Activated T-cell treated with anti-CD3 and anti-CD28 coated beads, Interleukin-2, amount 50 U/mL, for 72 hours (primary cell): ENCODE measurements around the gene RASA2. TPM values are rescaled to one million over a fixed set of nuclear protein-coding genes. Genes with fewer than 3 reads are reported as not detected.

Experiments used
- ATAC-seq, 2 donors: fragments of 150-1000 bp; cut with Tn5 transposase; replicated peaks in 1 of 2; 2 replicates each; pipeline ENCODE4 v1.10.0; 2021; ENCODE audit warnings: moderate library complexity in 2 of 2, mild to moderate bottlenecking in 1 of 2
- DNase-seq, 2 donors: peaks; one replicate each; pipeline ENCODE4 v3.0.0; 2021 to 2022; ENCODE audit warnings: mixed read lengths in 1 of 2
- H3K27ac Mint-ChIP-seq: one replicate; pipeline ENCODE4 v1.8.0; 2022; ENCODE audit warnings: mild to moderate bottlenecking, moderate library complexity, mixed read lengths
- H3K27me3 Mint-ChIP-seq: one replicate; pipeline ENCODE4 v1.8.0; 2022; ENCODE audit warnings: low read depth, mixed read lengths
- H3K36me3 Mint-ChIP-seq, 2 donors: one replicate each; pipeline ENCODE4 v1.8.0; 2022; ENCODE audit warnings: mixed read lengths in 2 of 2, mild to moderate bottlenecking in 1 of 2; ENCODE audit not compliant: insufficient read depth in 2 of 2
- H3K4me1 Mint-ChIP-seq: one replicate; pipeline ENCODE4 v1.8.0; 2022; ENCODE audit warnings: low read depth, mixed read lengths
- H3K4me3 Mint-ChIP-seq, 2 donors: one replicate each; pipeline ENCODE4 v1.8.0; 2022; ENCODE audit warnings: mild to moderate bottlenecking in 2 of 2, mixed read lengths in 2 of 2, moderate library complexity in 2 of 2
- H3K9me3 Mint-ChIP-seq, 2 donors: one replicate each; pipeline ENCODE4 v1.8.0; 2022; ENCODE audit warnings: mixed read lengths in 2 of 2
- total RNA-seq, 2 donors: library from RNA; stranded (reverse); gene quantifications; one replicate each; pipeline ENCODE4 v1.2.3, GENCODE V29; 2022

The RASA2 gene
- total RNA-seq, 2 donors from 2014 or later: 34.4 to 37.3 TPM

DNA sequence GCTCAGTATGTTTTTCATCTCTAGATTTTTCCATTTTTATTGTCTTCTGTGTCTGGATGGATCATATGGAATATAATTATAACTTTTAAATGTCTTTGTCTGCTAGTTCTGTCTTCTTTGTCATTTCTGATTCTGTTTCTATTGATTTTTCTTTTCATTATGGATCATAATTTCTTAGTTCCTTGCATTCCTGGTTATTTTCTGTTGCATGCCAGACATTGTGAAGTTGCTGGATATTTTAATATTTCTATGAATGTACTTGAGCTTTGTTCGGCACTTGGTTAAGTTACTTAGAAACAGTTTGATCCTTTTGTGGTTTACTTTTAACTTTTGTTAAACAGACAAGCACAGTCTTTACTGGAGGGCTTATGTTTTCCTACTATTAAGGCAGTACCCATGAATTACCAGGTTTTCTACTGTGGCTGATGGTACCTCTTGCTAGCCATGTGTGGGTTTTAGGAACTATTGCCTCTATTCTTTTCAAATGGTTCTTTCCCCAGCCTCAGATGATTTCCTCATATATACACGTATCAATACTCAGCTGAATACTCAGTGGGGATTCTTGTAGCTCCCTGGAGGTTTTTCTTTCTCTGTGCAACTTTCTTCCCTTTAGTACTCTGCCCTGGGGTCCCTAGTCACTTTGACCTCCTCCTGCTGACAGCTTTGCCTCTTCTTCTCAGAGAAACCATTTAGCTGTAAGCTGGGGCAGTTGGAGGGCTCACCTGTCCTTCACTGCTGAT, 64.3 kb downstream of the RASA2 start:
- peak overlapping the region; percentile 94 for H3K27ac Mint-ChIP-seq
- ATAC-seq (no peak), DNase-seq (no peak)
- peak overlapping the region; percentile 41 to 73 for H3K4me3 Mint-ChIP-seq
- H3K9me3 Mint-ChIP-seq: peaks cover 4 to 11% of the 10 kb centered on the region in 2 donors
- H3K27me3 Mint-ChIP-seq: no peaks in the 10 kb centered on the region
- H3K4me1 Mint-ChIP-seq: peaks cover 74% of the 10 kb centered on the region
- H3K36me3 Mint-ChIP-seq: peaks cover 23 to 41% of the 10 kb centered on the region in 2 donors

DNA sequence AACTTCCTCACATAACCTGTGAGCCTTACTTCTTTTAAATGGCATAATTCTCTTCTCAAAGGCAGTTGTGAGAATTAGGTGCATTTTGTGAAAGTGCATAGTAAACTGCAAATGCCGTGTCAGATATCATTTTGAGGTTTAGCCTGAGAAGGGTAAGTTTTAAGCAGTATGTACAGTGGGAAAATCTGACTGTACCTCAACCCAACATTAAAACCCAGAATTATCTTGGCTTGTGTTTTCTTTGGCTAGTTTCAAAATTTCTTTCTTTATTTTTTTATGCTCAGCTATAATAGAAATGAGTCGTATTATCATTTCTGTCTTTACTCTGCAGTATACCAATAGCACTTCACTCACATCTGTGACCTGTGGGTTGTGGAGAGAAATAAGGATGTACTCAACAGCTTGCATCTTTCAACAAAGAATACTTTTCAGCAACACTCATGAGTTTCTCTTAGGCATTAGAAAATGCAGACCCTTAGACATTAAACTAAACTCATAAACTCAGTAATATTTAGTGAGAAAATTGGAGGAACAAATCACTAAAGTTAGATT, 65.7 kb downstream of the RASA2 start:
- Mint-ChIP-seq H3K4me3 (peak overlapping the region; percentile 58 to 75), H3K9me3 (peaks cover 4 to 8% of the 10 kb centered on the region in 2 donors), H3K4me1 (peaks cover 64% of the 10 kb centered on the region), H3K27ac (peak overlapping the region; percentile 90), H3K27me3 (no peaks in the 10 kb centered on the region), H3K36me3 (peaks cover 21 to 34% of the 10 kb centered on the region in 2 donors)
- ATAC-seq (peak; percentile 66 to 69), DNase-seq (peak in 1 of 2 donors; percentile 29)

GRCh38 chr3:141553055-141553454, 66.2 kb downstream of the RASA2 start:
- ATAC-seq (peak; percentile 67 to 71), DNase-seq (peak; percentile 37 to 43)
- H3K27me3 Mint-ChIP-seq: no peaks in the 10 kb centered on the region
- peak overlapping the region; percentile 90 for H3K27ac Mint-ChIP-seq
- peak overlapping the region; percentile 58 to 75 for H3K4me3 Mint-ChIP-seq
- peaks cover 1 to 3% of the 10 kb centered on the region in 2 donors for H3K9me3 Mint-ChIP-seq
- peaks cover 15 to 28% of the 10 kb centered on the region in 2 donors for H3K36me3 Mint-ChIP-seq
- H3K4me1 Mint-ChIP-seq: peaks cover 59% of the 10 kb centered on the region

- H3K27ac Mint-ChIP-seq: no peak overlapping the region
- peaks cover 49% of the 10 kb centered on the region for H3K4me1 Mint-ChIP-seq
- no peaks in the 10 kb centered on the region for H3K27me3 Mint-ChIP-seq
- peak; percentile 78 to 80 for ATAC-seq
- H3K4me3 Mint-ChIP-seq: peak overlapping the region in 1 of 2 donors; percentile 30
- no peaks in the 10 kb centered on the region for H3K9me3 Mint-ChIP-seq
- peaks cover 9 to 10% of the 10 kb centered on the region in 2 donors for H3K36me3 Mint-ChIP-seq
- peak; percentile 42 to 58 for DNase-seq
Observed at GRCh38 chr3:141556034-141556433, 69.2 kb downstream of the RASA2 start.

DNA sequence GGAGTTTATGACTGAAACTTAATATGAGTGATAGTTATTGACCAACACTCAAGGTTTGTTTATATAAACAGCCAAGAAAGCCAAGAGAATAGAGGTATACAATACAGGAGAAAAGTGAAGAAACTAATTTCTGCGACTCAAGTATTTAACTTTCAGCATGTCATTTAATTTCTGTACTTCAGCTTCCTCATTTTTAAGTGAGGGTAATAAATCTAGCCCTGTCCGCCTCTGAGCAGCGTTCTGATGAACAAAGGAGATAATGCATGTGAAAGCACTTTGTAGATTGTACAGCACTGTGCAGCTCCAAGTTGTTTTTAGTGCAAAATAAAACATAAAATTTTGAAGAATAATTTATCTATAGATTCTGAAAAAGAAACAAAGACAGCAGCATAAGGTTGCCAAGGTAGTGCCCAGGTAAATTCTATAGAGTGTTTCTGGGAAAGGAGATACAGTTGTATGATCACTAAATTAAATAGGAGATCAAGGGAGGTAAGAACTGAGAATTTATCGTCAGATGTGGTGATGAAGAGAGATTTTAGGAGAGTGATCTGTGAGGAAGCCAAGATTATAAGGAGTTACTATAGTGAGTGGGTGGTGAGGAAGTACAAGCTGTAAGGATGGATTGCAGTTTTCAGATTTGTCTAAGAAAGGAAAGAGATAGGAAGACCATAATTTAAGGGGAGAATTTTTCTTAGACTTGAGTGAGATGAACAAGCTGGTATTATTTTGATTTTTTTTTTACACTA, 71.3 kb downstream of the RASA2 start:
- no peak for DNase-seq
- Mint-ChIP-seq H3K27me3 (no peaks in the 10 kb centered on the region), H3K4me1 (peaks cover 32% of the 10 kb centered on the region), H3K9me3 (no peaks in the 10 kb centered on the region), H3K4me3 (no peak overlapping the region), H3K36me3 (peaks cover 7 to 10% of the 10 kb centered on the region in 2 donors), H3K27ac (no peak overlapping the region)
- ATAC-seq: no peak

- H3K9me3 Mint-ChIP-seq: no peaks in the 10 kb centered on the region
- peaks cover 16 to 17% of the 10 kb centered on the region in 2 donors for H3K36me3 Mint-ChIP-seq
- ATAC-seq (peak; percentile 39 to 51), DNase-seq (peak; percentile 50 to 66)
- H3K4me1 Mint-ChIP-seq: peaks cover 24% of the 10 kb centered on the region
- H3K27ac Mint-ChIP-seq: peak overlapping the region; percentile 90
- H3K4me3 Mint-ChIP-seq: no peak overlapping the region
- no peaks in the 10 kb centered on the region for H3K27me3 Mint-ChIP-seq
Observed at GRCh38 chr3:141561426-141562034, 74.7 kb downstream of the RASA2 start.

DNA sequence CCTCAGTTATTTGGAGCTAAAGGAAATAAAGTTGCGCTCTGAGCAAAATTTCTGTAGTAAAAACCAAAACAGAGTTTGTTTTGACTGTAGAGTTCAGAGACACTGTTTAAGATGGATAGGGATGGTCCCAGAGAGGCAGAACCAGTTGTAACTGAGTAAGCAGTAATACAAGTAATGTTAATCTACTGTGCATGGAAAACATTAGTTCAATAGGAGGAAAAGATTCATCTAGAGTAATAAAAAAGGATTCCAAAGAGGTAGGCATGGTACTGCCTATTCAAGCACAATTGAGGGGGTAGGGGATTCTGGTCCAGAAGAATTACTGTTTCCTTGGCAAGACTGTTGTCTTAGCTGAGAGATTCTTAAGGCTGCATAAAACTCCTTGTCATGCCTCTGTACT, 77.4 kb downstream of the RASA2 start:
- H3K36me3 Mint-ChIP-seq: peaks cover 14 to 15% of the 10 kb centered on the region in 2 donors
- H3K27me3 Mint-ChIP-seq: no peaks in the 10 kb centered on the region
- H3K4me3 Mint-ChIP-seq: no peak overlapping the region
- H3K9me3 Mint-ChIP-seq: no peaks in the 10 kb centered on the region
- no peak for ATAC-seq
- H3K27ac Mint-ChIP-seq: peak overlapping the region; percentile 51
- H3K4me1 Mint-ChIP-seq: peaks cover 24% of the 10 kb centered on the region
- no peak for DNase-seq

GRCh38 chr3:141570068-141570467, 83.2 kb downstream of the RASA2 start:
- H3K27ac Mint-ChIP-seq: no peak overlapping the region
- H3K36me3 Mint-ChIP-seq: peaks cover 7 to 15% of the 10 kb centered on the region in 2 donors
- H3K4me1 Mint-ChIP-seq: peaks cover 6% of the 10 kb centered on the region
- no peaks in the 10 kb centered on the region for H3K9me3 Mint-ChIP-seq
- ATAC-seq: no peak
- no peaks in the 10 kb centered on the region for H3K27me3 Mint-ChIP-seq
- no peak overlapping the region for H3K4me3 Mint-ChIP-seq
- no peak for DNase-seq

DNA sequence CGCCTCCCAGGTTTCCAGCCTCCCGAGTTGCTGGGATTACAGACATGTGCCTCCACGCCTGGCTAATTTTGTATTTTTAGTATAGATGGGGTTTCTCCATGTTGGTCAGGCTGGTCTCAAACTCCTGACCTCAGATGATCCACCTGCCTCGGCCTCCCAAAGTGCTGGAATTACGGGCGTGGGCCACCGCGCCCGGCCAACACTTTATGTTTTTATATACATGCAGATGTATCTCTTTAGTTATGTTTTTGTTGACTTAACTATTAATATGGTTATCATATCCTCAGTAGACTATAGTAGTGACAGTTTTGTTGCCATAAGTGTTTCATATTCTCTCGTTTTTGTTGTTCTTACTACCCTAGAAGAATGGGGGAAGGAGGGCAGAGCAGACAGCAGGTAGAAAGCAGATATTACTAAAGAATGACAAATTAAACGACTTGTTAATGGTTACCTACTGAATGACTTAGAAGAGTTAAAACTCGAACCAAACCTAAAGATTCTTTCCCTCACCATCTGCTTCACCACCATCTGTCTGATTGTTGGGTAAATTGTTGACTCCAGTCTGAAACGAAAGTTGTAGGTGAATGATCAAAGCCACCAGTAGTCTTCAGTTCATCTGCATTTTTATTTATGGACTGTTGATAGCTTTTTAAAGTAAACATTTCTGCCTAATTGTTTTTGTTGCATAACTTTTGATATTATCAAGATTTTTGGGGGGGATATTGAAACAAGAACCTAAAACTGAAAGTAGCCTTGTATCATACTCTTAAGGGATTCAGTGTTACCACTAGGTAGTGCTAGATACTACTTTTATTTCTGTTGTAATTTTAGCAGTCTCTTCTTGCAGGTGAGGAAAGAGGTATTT, 89.3 kb downstream of the RASA2 start:
- H3K9me3 Mint-ChIP-seq: no peaks in the 10 kb centered on the region
- DNase-seq (no peak), ATAC-seq (peak in 1 of 2 donors; percentile 36)
- H3K27me3 Mint-ChIP-seq: no peaks in the 10 kb centered on the region
- peaks cover 7% of the 10 kb centered on the region for H3K4me1 Mint-ChIP-seq
- H3K27ac Mint-ChIP-seq: peak overlapping the region; percentile 85
- peak overlapping the region; percentile 33 to 77 for H3K4me3 Mint-ChIP-seq
- H3K36me3 Mint-ChIP-seq: peaks cover 1 to 18% of the 10 kb centered on the region in 2 donors

GRCh38 chr3:141576744-141577052, 89.9 kb downstream of the RASA2 start:
- H3K4me1 Mint-ChIP-seq: peaks cover 7% of the 10 kb centered on the region
- peak overlapping the region; percentile 85 for H3K27ac Mint-ChIP-seq
- no peaks in the 10 kb centered on the region for H3K27me3 Mint-ChIP-seq
- no peak for DNase-seq
- H3K36me3 Mint-ChIP-seq: peaks cover 1 to 20% of the 10 kb centered on the region in 2 donors
- no peak overlapping the region for H3K4me3 Mint-ChIP-seq
- ATAC-seq: no peak
- no peaks in the 10 kb centered on the region for H3K9me3 Mint-ChIP-seq

DNA sequence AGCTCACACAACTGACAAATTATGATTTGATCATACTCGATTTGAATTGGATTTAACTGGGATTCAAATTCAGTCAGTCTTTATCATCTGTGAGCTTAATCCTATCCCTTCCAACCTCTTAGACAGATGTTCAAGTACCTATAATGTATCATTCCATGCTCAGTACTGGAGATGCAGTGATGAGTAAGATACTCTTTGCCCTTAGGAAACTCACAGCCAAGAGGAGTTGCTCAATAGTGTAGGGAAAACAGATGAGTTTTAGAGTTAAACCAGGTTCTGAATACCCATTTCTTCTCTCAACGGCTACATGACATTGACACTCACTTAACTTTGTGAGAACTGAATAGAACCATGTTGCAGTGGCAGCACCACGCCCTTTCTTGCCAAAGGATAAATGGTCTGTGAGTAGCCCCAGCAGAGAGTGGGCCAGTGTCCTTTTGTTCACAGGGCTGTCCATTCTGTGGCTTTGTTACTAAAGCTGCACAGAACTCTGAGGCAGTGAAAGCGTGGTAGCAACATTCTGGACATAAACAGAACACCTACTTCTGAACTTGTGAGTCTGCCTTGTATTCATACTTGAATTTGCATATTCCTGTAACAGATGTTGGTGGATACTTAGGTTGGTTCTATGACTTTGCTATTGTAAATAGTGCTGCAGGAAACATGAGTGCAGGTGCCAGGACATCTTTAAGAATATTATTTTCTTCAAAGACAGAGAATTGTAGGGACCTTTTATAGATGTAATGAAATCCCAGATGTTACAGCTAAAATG, 91.6 kb downstream of the RASA2 start:
- Mint-ChIP-seq H3K9me3 (no peaks in the 10 kb centered on the region), H3K27ac (no peak overlapping the region)

GRCh38 chr3:141594357-141594756, 107.5 kb downstream of the RASA2 start:
- Mint-ChIP-seq H3K9me3 (peaks cover 0 to 2% of the 10 kb centered on the region in 2 donors), H3K27me3 (no peaks in the 10 kb centered on the region), H3K4me3 (no peak overlapping the region), H3K27ac (no peak overlapping the region), H3K4me1 (no peaks in the 10 kb centered on the region), H3K36me3 (peaks cover 19 to 49% of the 10 kb centered on the region in 2 donors)
- ATAC-seq (no peak), DNase-seq (no peak)

More for the DNA sequence above, 91.6 kb downstream of the RASA2 start:
- H3K36me3 Mint-ChIP-seq: peaks cover 1 to 17% of the 10 kb centered on the region in 2 donors
- no peaks in the 10 kb centered on the region for H3K27me3 Mint-ChIP-seq
- DNase-seq (no peak), ATAC-seq (no peak)
- H3K4me3 Mint-ChIP-seq: no peak overlapping the region
- H3K4me1 Mint-ChIP-seq: peaks cover 7% of the 10 kb centered on the region
